Thyroid gland (tissue), 4 donors: Measurements from ENCODE around the gene LAMB1.

Experiments used
- CTCF ChIP-seq, 6 experiments: fragments of 200-600 bp in 3 of 6; fragments of 450-650 bp in 3 of 6; sonication (generic) in 3 of 6; IDR thresholded peaks; one replicate each; pipeline ENCODE4 v1.5.1; 2016 to 2019; ENCODE audit warnings: antibody characterized with exemption in 6 of 6, mild to moderate bottlenecking in 2 of 6, inconsistent platforms in 1 of 6, moderate library complexity in 1 of 6
- POLR2A ChIP-seq, 2 donors: fragments of 450-650 bp; IDR thresholded peaks; one replicate each; pipeline ENCODE4 v1.6.1; 2017; ENCODE audit warnings: antibody characterized with exemption in 2 of 2, mild to moderate bottlenecking in 2 of 2, moderate library complexity in 1 of 2

GRCh38 chr7:107948645-107949442, 54.1 kb downstream of the LAMB1 start:
- TF ChIP-seq POLR2A (IDR thresholded peaks at IDR 0.05) (no peak), CTCF (IDR thresholded peaks at IDR 0.05) (no peak)
